Liver (tissue), 3 donors: ENCODE measurements around the gene SMU1.

Experiments used
- ATF3 ChIP-seq: IDR thresholded peaks from 2 replicates; pipeline ENCODE4 v1.6.1; 2016; ENCODE audit warnings: antibody characterized with exemption
- CTCF ChIP-seq: fragments of 150-350 bp; IDR thresholded peaks from 2 replicates; pipeline ENCODE4 v1.5.1; 2017; ENCODE audit warnings: improper control_type of control experiment, low read depth, low read length; ENCODE audit not compliant: missing input control
- EGR1 ChIP-seq, 2 donors: IDR thresholded peaks; 2 replicates each; pipeline ENCODE4 v1.6.1; 2016 to 2018; ENCODE audit warnings: antibody characterized with exemption in 2 of 2, low read depth in 2 of 2
- FOXA1 ChIP-seq: IDR thresholded peaks from 2 replicates; pipeline ENCODE4 v1.6.1; 2016; ENCODE audit warnings: antibody characterized with exemption
- GABPA ChIP-seq, 2 donors: IDR thresholded peaks in 1 of 2; conservative IDR thresholded peaks in 1 of 2; 2 replicates each; pipeline ENCODE4 v1.6.1; 2016; ENCODE audit warnings: antibody characterized with exemption in 2 of 2, mild to moderate bottlenecking in 1 of 2, moderate library complexity in 1 of 2
- JUND ChIP-seq, 2 donors: IDR thresholded peaks; 2 replicates each; pipeline ENCODE4 v1.6.1; 2016; ENCODE audit warnings: antibody characterized with exemption in 2 of 2
- MAX ChIP-seq: IDR thresholded peaks from 2 replicates; pipeline ENCODE4 v1.6.1; 2016; ENCODE audit warnings: antibody characterized with exemption
- RAD21 ChIP-seq, 2 donors: IDR thresholded peaks; 2 replicates each; pipeline ENCODE4 v1.6.1; 2016; ENCODE audit warnings: antibody characterized with exemption in 2 of 2, mild to moderate bottlenecking in 2 of 2
- REST ChIP-seq: IDR thresholded peaks from 2 replicates; pipeline ENCODE4 v1.6.1; 2016; ENCODE audit warnings: antibody characterized with exemption, mild to moderate bottlenecking
- RXRA ChIP-seq, 2 donors: IDR thresholded peaks; 2 replicates each; pipeline ENCODE4 v1.6.1; 2017 to 2018; ENCODE audit warnings: antibody characterized with exemption in 2 of 2, mild to moderate bottlenecking in 1 of 2
- SP1 ChIP-seq: IDR thresholded peaks from 2 replicates; pipeline ENCODE4 v1.6.1; 2018; ENCODE audit warnings: antibody characterized with exemption, mild to moderate bottlenecking
- TAF1 ChIP-seq: conservative IDR thresholded peaks from 2 replicates; pipeline ENCODE4 v1.6.1; 2016; ENCODE audit warnings: antibody characterized with exemption, mild to moderate bottlenecking
- YY1 ChIP-seq: IDR thresholded peaks from 2 replicates; pipeline ENCODE4 v1.6.1; 2016; ENCODE audit warnings: antibody characterized with exemption, mild to moderate bottlenecking
- ZBTB33 ChIP-seq: IDR thresholded peaks from 2 replicates; pipeline ENCODE4 v1.6.1; 2016; ENCODE audit warnings: antibody characterized with exemption
- donor health status: healthy.
- donor health status: healthy.

GRCh38 chr9:33019797-33020196 is 56.7 kb downstream of the SMU1 start:
- TF ChIP-seq CTCF (no peak), REST (no peak), JUND (IDR thresholded peaks at IDR 0.05) (no peak), MAX (no peak), ATF3 (no peak), RAD21 (IDR thresholded peaks at IDR 0.05) (no peak), TAF1 (no peak), YY1 (no peak), FOXA1 (no peak), RXRA (IDR thresholded peaks at IDR 0.05) (no peak), GABPA (IDR thresholded peaks at IDR 0.05 in 1 of 2, conservative IDR thresholded peaks at IDR 0.05 in 1 of 2) (no peak), SP1 (no peak), EGR1 (IDR thresholded peaks at IDR 0.05; ENCODE audit: low read depth in 2 of 2) (no peak), ZBTB33 (no peak)
